NCI-H146 (cell line): ENCODE measurements around the gene KCNAB1.

Experiments
- DNase-seq: peaks from one replicate; lab custom pipeline; 2025; lab: John Stamatoyannopoulos, UW

The KCNAB1 gene

DNA sequence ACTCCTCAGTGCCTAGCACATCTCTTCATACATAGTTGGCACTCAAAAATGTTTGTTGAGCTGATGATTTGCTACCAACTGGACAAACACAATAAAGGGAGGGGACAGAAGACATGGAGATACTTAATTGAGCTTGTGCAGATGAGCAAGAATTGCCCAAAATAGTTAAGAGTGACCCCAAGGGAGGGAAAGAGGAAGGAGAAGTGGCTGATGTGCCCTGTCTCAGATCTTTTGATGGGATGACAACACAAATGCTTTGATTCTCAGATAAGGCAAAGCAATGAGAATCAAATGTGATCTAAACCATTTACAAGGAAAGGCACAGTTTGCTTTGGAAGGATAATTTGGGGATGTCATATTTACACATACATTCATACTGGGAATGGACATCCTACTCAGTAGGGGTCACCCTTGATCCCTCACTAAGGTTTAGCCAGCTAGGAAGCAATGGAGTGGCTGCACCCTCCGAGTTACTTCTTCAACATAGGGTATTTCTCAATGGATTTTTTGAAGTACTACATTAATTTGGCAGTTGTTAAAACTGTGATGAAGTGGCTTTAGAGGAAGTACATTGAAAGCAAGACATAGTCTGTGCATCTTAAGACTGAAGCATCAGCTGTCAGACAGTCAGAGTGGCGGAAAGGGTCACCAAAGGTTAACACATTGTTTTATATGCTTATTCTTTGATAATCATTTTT is 456.4 kb downstream of the KCNAB1 start:
- no peak for DNase-seq

DNA sequence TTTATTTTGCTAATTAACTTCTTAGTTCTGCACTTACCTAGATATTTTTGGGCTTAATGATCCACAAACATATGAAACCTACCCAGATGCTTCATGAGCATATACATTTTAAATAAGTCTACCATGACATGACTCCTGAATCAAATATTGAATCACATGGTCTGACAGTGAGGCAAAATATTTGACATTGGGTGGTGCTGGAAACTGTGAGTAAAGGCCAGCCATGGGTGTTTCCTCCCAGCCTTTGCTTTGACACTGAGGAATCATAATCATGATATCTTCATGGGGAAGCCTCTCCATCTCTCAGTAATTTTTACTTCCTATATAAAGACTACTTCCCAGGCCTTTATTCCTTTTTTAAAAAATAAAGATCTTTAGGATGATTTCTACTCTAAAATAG is 457.4 kb downstream of the KCNAB1 start:
- DNase-seq, result no peak

DNA sequence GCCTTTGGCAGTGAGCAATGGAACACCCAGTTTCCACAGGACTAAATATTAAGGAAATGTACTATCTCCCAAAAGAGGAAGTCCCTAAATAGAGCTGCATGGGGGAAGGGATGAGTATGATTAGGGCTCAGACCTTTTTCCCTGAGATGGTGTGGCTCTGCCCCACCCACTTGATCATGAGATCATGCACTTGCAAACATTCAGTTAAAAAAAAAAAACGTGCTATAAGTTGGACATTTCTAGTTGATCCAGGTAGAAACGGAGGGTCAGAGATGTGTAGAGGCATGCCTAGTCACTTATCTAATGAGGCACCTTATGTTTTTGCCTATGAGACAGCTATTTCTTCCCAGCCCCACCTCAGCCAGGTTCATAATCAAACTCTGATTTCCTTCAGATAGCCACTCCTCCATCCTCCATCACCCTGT is 459.1 kb downstream of the KCNAB1 start:
- DNase-seq, result no peak

GRCh38 chr3:156581033-156581432 is 460.7 kb downstream of the KCNAB1 start:
- no peak for DNase-seq

- DNase-seq, result no peak
Measured at GRCh38 chr3:156581954-156582353, 461.6 kb downstream of the KCNAB1 start.

GRCh38 chr3:156582532-156583183 is 462.3 kb downstream of the KCNAB1 start:
- DNase-seq, result no peak

DNA sequence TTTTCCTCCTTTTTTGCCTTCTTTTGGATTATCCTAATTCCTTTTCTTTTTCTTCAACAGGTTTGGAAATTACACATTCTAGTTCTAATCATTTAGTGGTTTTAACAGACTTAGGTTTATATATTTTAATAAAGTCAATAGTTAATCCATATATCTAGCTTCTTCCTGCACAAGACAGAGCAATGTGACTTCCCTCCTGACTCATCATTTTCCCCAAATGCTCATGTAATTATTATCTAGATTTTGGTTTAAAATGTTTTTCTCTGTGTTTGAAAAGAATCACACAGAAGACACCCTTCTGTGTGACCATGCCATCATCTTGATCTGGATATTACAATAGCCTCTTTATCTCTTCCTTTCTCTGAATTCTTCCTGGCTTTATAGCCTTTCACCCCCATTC is 463.1 kb downstream of the KCNAB1 start:
- DNase-seq, result no peak

GRCh38 chr3:156586905-156587759 is 466.8 kb downstream of the KCNAB1 start:
- no peak for DNase-seq

GRCh38 chr3:156587760-156588069 is 467.3 kb downstream of the KCNAB1 start:
- no peak for DNase-seq
